GM12801 (cell line): ENCODE results near the gene COX7B2.

Source experiments
- TF ChIP-seq, protein P1 (sequence below): IDR thresholded peaks from one replicate; pipeline ENCODE4 v1.5.1; 2011; ENCODE audit warnings: control low read depth; ENCODE audit not compliant: insufficient read length; ENCODE audit errors: extremely low read depth

COX7B2 gene, protein sequence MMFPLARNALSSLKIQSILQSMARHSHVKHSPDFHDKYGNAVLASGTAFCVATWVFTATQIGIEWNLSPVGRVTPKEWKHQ

DNA sequence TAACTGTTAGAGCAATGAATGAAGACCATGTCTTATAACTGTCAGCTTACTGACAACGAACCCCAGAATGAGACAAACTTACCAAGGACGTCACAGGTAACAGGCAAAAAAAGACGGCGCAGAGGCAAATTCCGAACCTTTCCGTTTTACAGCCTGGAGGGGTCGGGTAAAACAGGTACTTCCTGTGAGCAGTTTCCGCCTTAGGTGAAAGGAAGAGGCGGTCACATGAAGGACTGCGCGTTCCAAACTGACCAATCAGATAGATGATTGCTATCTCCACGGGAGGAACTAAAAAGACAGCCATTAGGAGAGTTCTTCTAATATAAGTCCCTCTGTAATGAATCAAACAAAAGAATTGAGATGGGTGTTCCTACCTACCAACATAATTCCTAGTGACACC lies at the start of gene COX7B2:
TSS of gene COX7B2 (minus strand) at position 168 of the 400 bp plus-strand sequence. CDS start 174,053 bp downstream, outside the sequence.
- TF ChIP-seq, protein P1, sequence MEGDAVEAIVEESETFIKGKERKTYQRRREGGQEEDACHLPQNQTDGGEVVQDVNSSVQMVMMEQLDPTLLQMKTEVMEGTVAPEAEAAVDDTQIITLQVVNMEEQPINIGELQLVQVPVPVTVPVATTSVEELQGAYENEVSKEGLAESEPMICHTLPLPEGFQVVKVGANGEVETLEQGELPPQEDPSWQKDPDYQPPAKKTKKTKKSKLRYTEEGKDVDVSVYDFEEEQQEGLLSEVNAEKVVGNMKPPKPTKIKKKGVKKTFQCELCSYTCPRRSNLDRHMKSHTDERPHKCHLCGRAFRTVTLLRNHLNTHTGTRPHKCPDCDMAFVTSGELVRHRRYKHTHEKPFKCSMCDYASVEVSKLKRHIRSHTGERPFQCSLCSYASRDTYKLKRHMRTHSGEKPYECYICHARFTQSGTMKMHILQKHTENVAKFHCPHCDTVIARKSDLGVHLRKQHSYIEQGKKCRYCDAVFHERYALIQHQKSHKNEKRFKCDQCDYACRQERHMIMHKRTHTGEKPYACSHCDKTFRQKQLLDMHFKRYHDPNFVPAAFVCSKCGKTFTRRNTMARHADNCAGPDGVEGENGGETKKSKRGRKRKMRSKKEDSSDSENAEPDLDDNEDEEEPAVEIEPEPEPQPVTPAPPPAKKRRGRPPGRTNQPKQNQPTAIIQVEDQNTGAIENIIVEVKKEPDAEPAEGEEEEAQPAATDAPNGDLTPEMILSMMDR, result no peak

DNA sequence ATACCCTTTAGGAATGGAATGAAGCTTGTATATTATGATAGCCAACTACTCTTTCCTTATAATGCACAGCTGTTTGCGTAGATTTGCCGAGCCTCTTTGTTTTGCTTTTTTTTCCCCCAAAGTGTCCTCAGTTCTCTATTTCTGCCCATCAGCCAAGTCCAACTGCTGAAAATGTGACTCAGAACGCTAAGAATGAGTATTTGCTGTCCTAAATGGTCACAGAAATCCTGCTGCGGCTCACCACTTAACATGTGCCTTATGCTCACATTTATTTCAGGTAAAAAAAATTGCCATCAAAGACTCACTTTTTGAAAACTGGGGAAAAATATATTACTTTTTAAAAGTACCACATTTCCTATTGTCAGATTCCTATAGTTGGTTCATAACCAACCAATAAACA lies 47.4 kb upstream of the COX7B2 start:
- TF ChIP-seq, protein P1, result no peak

DNA sequence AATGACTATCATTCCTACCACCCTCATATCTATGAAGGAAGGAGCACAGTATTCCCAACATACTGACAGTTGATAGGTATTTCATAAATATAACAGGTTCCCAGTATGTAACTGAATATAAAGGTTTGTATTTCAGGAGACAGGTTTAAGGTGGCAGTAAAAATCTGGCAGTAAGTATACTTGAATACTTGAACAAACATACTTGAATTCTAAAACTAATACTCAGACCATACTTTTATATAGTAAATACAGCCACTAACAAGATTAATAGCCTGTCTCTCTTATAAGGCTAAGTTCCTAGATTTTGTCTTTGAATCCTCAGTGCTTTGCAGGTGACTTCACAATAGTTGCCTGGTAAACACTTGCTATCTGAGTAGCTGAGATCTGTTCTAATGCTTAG lies 46.6 kb upstream of the COX7B2 start:
- TF ChIP-seq, protein P1, result no peak

GRCh38 chr4:46954643-46955042 lies 45.6 kb upstream of the COX7B2 start:
- TF ChIP-seq, protein P1, result no peak

DNA sequence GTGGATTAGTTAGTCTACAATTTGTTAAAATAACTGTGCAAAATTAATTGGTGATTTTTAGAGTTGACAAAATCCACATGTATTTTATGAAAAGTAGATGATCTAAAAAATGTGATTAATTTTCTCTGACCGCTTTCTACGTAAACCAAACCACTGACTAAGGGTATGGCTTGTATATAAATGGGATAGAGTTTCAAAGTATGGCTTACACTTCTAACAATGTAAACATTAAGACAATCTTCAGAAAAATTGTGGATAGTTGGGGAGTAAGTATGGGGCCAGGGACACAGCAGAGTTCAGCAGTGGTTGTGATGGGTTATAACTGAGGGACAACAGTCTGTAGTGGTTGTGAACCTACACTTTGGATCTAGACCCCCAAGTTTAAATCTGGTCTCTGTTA lies 44.5 kb upstream of the COX7B2 start:
- TF ChIP-seq, protein P1, result no peak

DNA sequence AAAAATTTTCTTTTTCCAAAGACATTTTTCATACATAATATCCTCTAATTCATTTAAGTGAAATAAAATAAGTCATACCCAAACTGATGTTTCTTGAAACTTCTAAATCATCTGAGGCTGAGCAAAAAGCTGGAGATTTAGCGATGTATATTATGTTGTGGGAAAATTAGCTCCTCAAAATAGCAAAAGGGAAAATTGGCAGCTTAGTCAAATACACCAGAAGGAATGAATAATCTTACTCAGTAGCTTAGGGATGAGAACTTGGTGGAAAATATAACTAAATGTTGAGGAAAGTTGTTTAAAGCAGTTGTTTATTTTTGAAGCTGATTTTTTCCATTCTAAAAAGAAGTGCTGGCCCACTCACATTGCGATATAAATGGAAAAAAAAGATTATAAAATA lies 43.4 kb upstream of the COX7B2 start:
- TF ChIP-seq, protein P1, result no peak

DNA sequence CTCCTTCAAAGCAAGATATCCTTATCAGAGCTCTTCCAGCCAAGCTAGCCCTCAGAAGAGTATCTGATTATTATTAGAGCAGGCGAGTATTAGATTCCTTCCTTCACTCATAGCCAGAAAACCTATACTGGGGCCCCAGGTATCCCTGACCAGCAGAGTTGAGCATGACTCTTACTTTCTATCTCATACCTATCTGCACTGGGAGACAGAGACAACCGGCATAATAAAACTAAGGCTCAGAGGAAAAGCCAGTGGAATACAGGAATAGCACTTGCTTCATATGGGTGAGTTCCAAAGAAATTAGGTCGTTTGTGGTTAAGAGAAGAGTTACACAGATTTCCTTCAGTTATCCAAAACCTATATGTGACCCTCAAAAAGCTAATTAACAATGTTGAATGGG lies 41.8 kb upstream of the COX7B2 start:
- TF ChIP-seq, protein P1, result no peak

DNA sequence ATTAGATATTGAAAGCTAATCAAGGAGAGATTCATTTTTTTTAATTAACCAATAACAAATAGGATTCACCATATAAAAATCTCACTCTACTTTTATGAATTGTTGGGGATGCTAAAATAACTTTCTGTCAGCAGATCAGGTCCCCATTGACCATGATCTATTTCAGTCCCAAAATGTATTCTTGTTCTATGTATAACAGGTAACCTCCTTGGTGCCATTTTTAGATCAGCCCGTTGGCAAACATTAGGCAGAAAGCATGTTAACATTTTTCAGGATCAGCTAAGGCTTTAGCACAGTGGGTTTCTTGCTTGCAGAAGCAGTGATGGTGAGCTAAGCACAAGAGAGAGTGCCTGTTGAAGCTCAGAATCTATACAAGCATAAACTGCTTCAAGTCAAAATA lies 40.8 kb upstream of the COX7B2 start:
- TF ChIP-seq, protein P1, result no peak
